Myocyte (in vitro differentiated cells): ENCODE data around the gene SFXN5. TPM values are rescaled to one million over a fixed set of nuclear protein-coding genes. Genes with fewer than 3 reads are reported as not detected.

Experiments used
- DNase-seq: peaks from one replicate; pipeline ENCODE4 v3.0.0-alpha.2; 2012; ENCODE audit warnings: low read depth
- total RNA-seq: library from RNA; depleted of rRNA; stranded (reverse); fragments of >200 nt; gene quantifications from 2 replicates; pipeline ENCODE4 v1.2.3, GENCODE V29; 2014

SFXN5 gene
- total RNA-seq, 1 donor from 2014 or later, result 9.5 TPM

DNA sequence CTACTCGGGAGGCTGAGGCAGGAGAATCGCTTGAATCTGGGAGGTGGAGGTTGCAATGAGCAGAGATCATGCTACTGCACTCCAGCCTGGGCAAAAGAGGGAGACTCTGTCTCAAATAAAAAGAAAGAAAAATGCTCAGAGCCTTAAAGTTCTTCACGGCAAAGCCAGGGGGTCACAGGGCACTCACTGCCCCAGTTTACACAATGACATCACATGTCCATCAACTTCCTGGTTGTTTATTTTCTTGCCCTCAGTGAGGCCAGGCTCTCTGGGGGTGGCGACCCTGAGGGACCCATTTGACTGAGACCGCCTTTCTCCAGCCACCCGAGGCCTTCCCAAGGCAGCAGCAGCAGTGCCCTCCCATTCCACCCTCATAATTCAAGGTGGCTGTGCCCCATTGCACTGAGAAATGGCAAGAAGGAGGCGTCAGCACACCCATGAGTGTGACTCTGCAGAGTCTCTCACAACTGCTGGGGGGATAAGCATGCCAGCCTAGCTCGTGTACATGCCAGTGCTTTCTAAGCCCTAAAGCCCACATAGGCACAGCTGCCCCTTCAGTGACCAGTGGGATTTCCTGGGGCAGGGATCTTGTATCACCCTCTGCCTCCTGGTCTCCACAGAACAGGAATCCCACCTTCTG lies 50.0 kb downstream of the SFXN5 start:
- DNase-seq, result no peak

DNA sequence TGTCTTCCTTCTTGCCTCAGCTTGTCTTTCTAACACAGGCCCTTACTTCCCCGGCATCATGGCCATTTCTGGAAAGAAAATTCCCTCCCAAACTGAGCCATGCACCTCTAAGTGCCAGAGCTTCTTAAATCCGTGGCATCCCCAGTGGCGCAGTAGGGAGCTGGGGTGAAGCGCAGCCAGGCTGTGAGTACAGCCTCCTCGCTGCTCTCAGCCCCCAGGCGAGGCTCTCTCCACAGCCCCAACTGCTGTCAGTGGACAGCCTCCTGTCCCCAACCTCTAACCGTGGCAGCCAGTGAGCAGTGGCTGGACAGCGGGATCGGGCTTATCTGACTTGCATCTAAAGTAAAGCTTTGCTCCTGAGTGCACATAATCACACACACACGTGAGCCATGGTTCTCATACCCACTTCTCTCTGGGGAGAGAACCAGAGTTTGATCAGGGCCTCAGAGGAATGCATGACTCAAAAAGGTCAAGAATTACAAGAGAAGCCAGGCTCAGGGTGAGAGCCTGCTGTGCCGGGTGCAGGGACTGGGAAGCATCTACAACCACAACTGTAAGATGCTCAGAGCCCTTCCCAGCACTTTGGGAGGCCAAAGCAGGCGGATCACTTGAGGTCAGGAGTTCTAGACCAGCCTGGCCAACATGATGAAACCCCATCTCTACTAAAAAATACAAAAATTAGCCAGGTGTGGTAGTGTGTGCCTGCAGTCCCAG lies 50.7 kb downstream of the SFXN5 start:
- peak; percentile 32 for DNase-seq

DNA sequence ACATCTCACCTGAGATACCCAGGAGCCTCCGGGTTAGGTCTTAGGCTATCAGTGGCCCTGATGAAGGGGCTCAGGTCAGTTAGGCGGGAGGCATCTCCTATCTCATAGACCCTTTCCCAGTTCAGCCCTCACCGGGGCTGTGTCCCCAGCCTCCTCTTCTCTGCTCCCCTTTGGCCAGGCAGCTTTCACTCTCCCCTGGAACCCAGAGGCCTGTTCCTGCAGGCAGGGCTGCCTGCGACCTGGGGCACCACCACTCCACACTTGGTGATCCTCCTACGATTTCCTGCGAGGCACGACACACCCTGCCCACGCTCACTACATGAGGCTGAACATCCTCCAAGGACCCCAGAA lies 51.2 kb downstream of the SFXN5 start:
- DNase-seq, result no peak

DNA sequence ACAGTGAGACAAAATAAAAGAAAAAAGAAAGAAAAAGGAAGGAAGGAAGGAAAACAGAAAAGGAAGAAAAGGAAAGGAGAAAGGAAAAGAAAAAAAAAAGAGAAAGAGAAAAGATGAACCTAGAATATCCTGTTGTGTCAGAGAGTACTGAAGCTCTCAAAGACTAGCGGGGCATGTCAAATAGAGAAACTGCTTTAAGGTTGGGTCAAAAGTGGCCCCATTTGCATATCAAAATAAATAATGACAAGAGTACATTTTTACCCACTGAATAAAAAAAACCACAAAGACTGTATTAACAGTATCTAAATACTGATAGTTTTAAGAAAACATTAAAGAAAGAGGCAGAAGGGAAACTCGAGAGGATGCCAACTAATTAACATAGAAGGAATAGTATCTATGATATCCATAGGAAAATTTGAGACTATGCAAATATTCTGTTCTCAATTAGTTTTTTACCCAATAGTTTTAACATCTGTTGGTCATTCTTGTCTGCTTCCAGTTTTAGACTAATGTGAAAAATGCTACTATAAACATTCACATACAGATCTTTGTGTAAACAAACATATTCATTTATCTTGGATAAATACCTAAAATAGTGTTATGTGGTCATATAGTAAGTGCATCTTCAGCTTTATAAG lies 53.2 kb downstream of the SFXN5 start:
- DNase-seq, result no peak

DNA sequence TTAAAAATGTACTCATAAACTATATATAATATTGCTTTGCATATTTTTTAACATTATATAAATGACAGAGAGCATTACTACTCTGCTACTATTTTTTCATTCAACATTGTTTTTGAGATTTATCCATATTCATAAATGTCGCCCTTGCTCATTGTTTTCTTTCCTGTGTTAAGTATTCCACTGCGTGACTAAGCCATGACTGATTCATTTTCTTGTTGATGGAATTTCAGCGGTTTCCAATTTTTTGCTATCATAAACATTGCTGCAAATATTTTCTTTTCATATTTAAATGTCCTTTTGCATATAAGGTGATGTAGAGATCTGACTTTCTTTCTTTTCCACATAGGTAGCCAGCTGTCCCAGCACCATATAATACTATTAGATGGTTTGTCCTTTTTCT lies 57.6 kb downstream of the SFXN5 start:
- no peak for DNase-seq

DNA sequence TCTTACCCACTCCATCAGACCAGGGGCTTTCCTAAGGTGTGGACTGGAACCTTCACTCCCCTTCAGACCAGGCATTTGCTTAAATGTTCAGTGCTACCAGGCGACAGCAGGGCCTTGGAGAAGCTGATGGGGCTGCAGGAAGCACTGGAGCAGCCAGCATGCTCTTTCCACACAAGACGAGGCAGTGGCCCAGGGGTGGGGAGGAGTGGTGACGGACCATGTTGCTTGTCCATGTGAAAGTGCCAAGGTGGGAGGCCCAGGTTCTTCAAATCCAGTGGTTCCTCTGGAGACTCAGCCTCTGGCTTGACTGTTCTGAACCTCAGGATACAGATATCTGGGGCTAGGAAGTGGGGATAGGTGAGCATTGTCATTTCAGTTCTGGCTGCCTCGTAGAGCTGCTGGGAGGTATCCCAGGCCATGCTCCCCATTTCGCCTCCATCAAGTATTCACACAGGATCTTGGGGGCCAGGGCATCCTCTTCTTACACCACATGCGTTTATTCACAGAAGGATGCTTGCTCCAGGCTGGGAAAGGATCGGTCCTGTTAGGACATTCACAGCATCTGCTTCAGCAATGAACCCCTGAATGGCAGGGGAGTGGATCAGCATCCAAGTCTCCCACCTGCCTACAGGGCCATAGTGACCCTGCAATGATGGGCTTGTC lies 62.2 kb downstream of the SFXN5 start:
- no peak for DNase-seq

DNA sequence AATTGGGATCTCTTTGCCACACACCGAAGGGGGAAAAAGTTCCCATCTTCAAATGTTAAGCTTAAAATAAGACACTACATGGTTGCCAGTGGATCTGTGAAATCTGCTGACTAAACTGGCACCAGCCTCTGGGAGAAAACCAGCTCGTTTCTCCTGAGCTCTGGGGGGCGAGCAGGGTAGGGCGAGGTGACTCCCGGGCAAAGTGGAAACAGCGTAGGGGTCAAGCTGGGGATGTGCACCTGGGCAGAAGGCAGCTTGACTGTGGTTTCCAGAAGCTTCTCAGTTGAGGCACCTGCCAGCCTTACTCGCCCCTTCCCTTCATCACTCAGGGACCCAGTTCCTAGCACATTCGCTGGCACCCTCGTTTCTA lies 62.8 kb downstream of the SFXN5 start:
- DNase-seq, result no peak

DNA sequence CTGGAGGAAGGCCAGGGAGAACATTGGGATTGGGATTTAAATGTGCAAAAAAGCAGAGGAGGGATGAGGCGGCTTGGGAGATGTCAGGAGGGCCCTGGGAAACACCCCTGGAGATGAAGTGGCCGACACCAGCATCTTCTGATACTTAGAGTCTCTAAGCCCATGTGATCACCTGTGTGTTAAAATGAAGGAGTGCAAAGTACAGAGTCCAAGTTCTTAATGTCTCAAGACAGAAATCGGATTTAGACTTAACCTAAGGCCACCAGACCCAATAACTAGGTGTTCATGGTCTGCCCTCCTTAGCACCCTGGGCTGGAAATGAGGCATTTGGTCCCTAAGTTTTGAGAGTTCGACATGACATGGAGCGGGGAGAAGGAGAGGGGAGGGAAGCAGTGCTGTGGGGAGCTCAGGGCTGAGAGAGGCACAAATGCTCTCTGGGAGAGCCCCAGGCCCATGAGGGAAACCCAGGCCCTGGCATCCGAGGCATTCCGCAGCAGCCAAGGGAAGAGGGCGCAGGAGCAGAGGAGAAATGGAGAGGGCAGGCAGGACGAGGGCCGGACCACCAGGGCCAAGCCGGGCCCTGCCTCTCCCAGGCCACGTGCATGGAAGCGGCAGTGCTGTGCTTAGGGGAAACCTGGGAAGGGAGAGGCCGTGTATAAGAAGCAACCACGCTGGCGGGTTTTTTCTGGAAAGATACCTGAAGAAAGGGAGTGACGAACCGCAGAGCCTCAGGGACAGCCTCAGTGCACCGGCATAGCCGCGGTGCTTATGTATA lies 63.3 kb downstream of the SFXN5 start:
- DNase-seq, result no peak

DNA sequence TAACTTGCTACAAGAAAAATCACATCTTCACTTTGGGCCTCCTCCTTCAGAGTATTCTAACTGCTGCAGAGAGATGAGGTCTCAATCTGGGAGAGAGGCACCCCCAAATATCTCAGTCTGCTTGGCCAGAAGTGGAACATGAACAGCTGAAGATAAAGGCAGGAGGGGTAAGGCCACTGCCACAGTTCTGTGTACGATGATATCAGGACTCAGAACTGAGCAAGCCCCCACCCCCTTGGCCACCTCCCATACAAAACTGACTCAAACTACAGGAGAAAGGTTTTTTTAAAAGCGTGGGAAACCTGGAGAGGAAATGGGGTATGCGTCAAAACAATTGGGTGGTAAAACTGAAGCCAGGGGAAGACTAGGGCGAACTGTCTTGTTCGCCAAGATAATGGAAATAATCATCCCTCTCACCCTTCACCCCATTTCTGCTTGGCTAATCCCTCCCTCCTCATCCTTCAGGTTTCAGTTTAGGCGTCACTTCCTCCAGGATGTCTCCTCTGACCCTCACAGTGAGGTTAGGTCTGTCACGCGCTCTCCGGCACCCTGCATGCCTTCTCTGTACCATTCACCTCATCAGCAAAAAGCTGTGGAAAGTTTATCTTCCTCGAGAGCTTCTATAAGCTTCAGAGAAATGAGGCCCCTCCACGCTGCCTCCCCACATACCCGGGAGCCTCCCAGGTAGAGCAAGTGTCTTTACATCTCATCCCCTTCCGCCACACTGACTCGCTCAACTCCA lies 64.4 kb downstream of the SFXN5 start:
- no peak for DNase-seq

DNA sequence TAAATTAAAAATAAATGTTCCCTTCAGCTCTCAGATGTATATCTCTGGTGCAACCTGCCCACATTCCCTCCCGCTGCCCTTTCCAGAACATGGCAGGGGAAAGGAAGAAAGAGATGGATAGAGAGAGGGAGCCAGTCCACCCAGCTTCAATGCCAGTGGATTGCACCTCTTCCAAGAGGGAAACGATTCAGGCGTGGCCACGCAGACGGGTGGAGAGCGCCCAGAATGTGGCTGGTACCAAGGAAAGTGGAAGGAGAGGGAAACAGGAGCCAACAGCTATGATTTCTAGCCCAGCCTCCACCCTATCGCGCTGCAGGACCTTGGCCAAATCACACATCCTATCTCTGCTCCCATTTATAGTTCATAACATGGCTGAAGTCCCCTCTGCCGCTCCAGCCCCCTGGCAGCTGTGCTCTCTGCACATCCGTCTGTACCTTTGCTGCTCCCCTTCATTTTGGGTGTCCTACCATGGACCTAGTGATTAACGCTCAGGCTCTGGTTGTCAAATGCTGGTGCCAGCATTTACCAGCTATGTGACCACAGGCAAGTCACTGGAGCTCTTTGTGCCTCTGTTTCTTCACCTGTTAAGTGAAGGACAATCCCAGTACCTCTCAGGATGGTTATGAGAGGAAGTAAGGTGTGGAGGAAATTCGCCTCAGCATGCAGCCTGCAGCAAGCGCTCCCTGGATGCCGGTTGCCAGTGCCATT lies 66.5 kb downstream of the SFXN5 start:
- DNase-seq, result no peak

DNA sequence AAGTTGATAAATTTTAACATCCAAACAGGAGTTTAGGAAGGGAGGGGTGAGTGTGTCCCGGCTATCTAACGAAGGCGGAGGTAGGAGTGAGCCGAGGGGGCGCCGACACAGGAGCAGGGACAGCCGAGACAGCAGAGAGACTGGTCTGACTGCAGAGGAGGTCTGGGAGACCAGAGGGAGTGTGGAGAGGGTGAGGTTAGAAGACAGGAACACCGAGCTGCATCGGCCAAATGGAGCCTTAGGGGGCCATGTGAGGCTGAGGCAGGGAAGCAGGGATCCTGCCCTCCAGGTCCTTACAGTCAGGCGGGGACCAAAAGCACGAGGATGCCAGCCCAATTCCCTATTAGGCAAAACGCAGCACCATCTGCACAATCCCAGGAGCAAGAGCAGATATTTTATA lies 67.0 kb downstream of the SFXN5 start:
- DNase-seq, result no peak

DNA sequence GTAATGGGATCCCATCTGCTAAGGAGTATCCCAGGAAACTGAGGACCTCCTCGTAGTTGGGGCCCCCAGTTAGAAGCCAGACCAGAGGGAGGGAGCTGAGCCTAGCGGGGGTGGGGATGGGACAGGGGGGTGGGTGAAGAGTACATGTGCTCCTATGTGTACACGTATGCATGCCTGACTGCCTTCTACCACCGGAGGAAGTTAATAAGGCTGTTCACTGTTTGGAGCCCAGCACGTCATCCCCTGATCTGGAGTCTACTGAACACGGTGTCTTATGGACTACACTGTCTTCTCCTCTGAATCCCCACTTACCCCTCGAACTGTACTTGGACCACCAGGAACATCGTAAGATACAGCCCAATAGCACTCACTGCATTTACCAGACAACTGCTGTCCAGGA lies 68.5 kb downstream of the SFXN5 start:
- DNase-seq, result no peak

DNA sequence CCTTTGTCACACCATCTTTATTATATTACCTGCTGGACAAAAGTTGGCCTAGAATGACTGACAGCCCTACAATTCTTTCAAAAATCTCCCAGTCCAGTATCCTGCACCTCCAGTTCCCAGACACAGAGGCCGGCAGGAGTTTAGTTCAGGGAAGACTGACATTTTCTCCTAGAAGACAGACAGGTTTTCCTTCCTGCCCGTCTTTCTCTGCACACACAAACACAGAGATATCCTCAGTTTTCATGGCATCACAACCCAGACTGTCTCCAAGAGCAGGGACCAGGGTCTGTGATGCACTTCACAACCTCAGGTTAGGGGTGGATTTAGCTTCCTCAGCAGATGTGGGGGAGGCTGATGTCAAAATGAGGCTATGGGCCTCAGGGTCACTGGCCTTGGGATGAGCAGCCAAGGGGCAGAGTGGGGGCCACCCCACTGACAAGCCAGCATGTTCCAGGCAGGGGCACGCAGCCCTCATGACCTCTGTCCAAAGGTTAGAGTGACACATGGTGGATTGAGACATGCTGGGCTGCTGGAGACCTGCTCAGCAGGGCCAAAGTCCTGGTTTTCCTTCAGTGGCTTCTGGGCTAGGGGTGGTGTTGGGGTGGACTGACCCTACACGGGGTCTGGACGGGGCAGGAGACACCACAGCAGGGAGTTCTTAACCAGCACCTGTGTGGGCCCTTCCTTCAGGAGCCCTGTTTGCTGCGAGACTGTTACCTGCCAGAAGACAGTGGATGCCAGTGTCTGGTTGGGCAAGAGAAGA lies 70.5 kb downstream of the SFXN5 start:
- no peak for DNase-seq

DNA sequence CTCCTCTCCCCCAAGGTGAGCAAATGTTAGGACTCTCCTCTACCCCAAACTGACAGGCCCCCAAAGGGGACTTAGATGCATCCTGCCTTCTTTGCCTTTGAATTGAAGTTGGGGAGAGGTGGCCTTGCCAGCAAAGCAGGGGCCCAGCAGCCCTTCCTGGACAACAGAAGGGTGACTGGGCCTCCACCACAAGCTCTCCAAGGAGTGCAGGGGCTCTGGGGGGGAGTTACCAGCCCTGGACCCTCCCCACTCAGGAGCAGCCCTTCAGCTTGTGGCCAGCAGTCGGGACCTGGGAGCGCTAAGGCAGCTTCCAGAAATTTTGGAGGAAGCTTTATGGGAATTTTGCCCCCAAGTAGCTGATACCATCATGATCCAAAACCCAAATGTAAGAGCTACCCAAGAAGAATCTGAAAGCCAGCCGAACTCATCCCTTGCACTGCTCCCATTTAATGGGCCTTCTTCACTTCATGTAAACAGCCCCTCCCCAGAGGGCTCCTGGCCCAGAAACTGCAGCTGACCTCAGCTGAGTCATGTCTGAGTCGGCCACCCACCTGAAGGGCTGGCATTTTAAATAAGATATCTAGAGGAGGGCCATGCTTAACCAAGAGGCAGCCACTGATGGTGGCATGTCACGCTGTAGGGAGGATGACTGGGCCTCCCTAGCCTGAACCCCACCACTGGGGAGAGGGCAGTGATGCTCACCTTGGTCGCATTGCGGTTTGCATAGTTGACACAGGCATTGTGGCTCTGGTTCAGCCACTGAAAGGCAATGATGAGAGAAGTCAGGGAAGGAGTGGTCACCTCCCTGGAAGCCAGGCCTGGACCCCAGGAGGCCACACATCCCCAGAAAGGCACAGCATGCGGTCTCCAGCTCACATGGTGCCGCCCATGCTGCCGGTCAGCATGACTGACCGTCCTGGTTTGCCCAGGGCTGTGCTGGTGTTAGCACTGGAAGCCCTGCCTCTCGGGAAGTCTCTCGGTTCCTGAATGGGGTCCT lies 71.5 kb downstream of the SFXN5 start:
- no peak for DNase-seq

DNA sequence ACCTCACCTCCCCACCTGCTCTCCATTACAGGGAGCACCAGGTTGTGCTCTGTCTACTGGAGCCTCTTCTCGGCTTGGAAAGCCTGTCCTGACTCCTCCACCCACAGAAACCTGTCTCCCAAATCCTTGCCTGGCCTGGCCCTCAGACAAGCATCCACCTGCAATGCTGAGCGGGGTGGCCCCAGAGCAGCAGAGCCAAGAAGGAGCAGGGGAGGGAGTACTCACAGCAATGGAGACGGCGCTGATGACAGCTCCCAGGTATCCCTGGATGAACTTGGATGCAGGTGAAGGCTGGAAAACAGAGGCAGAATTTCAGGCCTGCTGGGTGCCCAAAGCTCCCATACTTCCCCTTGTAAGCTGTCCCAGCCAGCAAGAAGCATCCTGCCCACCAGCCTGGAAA lies 72.8 kb downstream of the SFXN5 start:
- no peak for DNase-seq

DNA sequence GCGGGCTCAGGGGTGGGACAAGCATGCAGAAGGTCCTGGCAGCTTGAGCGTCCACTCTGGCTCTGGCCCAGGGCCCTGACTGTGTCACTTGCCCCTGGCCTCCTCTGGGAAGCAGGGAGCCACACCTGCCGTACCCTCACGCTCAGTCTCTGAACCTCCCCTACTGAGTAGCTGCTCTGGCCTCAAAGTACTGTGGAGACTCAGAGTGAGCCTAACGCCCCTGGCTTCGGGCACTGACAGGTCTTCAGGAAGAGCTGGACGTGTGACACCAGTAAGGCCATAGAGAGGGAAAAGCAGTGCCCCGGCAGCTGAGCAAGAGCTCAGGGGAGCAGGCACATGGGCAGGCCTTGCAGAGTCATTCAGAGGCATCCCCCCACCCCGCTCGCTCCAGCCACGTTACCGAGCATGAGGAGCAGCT lies 73.3 kb downstream of the SFXN5 start:
- DNase-seq, result no peak

DNA sequence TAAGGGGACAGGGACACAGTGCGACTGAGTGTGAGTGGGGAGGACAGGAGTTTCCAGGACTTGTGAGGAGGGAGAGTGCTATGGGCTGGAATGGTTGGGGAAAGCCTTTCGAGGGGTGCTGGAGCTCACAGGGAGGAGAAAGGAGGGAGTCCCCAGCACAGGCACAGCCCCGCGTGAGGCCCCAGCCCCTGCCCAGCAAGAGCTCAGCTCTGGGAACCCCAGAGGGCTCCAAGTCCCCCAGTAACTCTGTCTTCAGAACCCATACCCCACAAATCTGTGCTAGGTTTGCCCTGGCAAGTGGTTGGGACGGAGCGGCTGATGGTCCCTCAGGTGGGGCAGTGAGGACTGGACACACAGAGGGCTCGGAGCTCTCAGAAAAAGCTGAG lies 75.4 kb downstream of the SFXN5 start:
- no peak for DNase-seq

DNA sequence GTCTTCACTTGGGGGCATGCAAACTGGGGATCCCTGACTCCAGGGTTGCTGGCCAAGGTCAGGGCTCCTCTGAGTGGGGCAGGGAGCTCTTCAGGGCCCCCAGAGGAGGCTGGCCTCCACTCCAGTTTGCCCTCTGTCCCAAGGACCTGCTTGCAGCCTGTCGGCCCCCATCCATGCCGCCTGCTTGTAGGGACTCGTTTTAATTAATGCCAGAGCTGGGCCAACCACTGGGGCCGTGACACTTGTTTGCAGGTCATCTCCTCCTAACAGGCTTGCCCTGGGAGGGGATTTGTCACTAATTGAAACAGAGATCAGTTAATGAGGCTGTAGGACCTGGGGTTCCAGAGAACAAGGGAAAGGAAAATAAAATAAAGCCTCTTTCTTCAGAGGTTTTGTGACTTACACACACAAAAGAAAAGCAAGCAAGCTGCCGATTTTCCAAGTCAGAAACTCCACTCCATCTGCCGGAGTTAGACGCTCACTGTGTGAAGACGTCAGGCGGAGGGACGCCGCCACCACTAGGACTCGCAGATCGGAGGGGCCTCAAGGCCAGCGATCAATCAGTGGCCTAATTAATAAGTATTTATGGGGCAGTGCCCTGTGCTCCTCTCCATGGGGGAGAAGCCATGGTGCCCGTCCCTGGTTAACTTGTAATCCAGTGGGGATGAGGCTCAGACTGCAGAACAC lies 75.9 kb downstream of the SFXN5 start:
- DNase-seq, result no peak
